Fibroblast of the conjunctiva (primary cell): ENCODE measurements around the gene WWOX.

Source experiments
- DNase-seq: peaks from one replicate; pipeline ENCODE4 v3.0.0-alpha.2; 2010; ENCODE audit warnings: low read depth

The WWOX gene

GRCh38 chr16:78538919-78539318 is 439.5 kb downstream of the WWOX start:
- DNase-seq: no peak

GRCh38 chr16:78542419-78542818 is 443.0 kb downstream of the WWOX start:
- DNase-seq: no peak

DNA sequence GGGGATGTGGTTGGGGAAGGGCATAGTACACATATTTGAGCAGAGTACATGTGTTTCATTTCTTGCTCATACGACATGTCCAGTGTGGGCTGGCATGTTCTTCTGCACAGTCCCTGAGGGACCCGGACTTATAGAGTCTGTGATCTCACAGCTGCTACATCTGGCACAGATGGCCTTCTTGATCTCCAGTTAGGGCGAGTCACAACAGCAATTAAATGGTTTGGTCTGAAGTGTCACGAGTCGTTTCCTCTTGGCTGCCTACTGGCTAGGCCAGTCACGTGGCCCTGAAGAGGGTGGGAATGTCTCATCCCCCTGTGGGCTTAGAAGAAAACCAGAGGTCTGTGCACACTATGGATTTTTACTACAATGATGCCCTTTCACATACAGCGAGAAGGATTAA is 443.6 kb downstream of the WWOX start:
- no peak for DNase-seq

- no peak for DNase-seq
These were observed 449.9 kb downstream of the WWOX start for GRCh38 chr16:78549366-78549765.

DNA sequence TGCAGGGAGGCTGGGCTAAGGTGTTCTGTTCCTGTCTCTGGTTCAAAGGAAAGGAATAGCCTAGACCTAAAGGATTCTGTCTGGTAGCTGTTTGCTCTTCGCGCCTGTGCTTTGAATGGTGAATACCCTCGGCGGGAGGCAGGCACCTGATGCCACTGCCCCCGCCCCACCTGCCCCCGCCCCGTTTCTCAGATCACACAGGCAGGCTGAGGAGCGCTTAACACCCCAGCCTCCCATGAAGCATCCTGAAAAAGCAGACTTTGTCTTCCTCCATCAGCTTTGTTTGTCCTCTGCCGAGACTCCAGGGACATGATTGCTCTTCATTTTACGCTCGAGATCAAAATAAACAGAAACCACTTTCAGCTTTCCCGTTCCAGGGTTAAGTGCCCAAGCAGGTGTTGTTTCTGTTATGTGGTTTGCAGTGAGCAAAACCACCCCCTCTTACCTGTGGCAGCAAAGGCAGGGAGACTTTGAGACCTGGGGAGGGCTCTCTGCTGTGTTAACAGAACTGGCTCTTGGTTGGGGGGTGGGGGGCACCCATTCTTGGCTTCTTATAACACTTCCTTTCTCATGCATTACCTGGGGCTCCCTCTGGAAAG is 452.1 kb downstream of the WWOX start:
- no peak for DNase-seq

DNA sequence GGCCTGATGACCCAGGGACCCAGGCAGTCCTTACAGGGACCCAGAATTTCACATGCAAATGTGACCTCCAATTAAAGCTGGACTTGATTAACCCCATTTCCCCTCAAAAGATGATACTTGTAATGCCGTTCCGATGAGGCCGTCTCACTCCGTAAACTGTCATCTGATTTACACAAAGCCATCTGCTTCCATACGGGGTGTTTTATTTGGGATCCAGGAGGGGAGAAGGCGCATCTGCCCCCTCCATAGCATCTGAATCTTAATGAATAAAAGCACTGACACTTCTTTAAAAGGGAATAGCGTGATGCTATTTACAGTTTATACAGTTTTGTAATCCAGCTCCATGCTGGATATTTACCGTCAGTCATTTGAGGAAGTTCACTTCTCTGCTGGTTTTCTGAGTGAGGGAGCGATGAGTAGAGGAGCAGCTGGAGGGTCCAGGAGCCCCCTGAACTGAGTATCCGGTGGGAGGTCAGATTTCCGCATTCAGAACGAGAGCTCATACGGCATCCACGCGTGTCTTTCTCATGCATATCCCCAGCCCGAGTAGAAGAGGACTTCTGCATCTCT is 452.7 kb downstream of the WWOX start:
- no peak for DNase-seq

GRCh38 chr16:78552716-78553115 is 453.3 kb downstream of the WWOX start:
- DNase-seq: no peak

- no peak for DNase-seq
These were observed 454.0 kb downstream of the WWOX start for GRCh38 chr16:78553268-78554039.

- DNase-seq: no peak
These were observed 457.0 kb downstream of the WWOX start for GRCh38 chr16:78556421-78556820.

DNA sequence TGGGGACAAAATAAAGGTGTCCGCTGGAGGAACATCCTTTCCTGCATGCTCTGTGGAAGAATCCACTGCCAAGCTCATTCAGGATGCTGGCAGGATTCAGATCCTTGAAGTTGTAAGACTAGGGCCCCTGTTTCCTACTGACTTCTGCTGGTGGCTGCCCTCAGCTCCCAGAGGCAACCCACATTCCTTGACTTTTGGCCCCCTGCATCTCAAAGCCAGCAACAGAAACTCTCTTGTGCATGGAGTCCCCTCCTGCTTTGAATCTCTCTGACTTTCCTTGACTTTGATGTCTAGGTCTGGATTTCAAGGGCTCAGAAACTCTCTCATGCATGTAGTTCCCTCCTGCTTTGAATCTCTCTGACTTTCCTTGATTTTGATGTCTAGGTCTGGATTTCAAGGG is 461.5 kb downstream of the WWOX start:
- no peak for DNase-seq

- no peak for DNase-seq
These were observed 462.7 kb downstream of the WWOX start for GRCh38 chr16:78562111-78562510.

- DNase-seq: no peak
These were observed 463.2 kb downstream of the WWOX start for GRCh38 chr16:78562650-78563049.

DNA sequence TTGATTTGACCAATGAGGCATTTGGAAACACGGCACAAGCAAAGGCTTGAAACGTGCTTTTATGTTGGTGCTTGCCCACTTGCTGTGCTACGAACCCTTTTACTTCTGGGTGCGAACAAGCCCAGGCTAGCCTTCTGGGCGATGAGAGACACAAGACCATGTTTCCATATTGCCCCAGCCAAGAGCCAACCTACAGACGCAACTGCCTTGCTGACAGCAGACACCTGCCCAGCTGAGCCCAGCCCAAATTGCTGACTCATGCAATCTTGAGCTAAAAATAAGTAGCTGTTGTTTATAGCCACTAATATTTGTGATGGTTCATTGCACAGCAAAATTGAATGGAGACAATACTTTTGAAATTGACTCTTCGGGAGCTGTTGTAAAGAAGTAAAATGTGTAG is 464.5 kb downstream of the WWOX start:
- DNase-seq: no peak

DNA sequence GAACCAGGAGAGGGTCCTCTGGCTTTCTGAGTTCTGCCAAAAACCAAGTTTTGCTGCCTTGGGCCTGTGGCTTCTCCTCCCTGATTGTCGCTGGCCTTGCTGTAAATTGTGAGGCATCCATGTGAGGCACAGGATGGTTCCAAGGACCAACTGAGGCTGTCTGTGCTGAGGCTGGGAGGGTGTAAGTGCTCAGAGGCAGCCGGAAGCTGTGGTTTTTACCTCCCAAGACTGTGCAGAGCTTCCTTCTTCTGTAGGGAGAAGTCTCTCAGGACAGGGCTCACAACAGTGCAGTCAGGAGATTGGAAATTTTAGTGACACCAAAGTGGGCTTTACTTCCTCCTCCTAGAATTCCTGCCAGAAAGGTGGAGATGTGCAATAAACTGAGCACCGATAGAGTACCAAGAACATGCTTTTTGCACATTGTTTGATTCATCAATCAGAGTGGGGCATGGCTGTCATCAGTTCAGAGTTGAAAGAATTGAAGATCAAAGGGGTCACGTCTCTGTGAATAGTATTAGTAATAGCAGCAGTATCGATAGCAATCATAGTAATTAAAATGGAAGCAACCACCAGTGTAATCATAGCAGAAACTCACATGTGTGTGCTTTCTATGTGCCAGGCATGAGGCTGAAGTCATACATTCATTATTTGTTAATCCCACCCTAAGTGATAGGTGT is 467.1 kb downstream of the WWOX start:
- no peak for DNase-seq

DNA sequence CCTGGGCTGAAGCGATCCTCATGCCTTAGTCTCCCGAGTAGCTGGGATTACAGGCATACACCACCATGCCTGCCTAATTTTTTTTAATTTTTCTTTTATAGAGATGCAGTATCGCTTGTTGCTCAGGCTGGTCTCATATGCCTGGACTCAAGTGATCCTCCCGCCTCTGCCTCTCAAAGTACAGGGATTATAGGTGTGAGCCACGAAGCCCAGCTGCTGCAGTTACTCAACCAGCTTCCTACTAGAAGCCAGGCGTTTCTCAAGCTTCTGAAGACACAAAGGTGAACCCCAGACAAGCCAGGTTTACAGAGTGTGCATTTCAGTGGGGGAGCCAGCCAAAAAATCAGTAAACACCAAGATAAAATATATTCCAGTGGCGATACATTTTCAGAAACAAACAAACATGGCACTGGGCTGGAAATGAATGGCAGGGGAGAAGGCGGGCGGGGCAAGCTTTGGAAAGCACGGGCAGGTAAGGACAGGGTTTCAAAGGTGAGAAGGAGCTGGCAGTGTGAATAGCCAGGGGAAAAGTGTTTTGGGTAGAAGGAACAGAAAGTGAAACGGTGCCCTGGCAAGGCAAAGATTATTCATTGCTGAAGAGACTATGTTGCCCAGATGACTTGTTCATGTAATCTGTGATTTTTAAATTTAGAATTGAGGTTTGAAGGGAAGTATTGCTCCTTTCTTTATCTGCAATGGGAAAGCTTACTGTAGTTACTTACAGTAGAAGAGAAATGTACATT is 471.1 kb downstream of the WWOX start:
- no peak for DNase-seq

DNA sequence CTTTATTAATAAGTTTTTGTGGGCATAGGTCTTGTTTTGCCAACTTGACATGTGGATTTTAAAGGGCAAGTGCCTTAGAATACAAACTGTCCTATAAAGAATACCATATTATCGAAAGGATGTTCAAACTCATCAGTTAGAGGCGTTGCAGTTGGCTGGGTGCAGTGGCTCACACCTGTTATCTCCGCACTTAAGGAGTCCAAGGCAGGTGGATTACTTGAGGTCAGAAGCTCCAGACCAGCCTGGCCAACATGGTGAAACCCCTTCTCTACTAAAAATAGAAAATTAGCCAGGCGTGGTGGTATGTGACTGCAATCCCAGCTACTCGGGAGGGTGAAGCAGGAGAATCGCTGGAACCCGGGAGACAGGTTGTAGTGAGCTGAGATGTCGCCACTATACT is 472.0 kb downstream of the WWOX start:
- no peak for DNase-seq

GRCh38 chr16:78571898-78572358 is 472.5 kb downstream of the WWOX start:
- no peak for DNase-seq

DNA sequence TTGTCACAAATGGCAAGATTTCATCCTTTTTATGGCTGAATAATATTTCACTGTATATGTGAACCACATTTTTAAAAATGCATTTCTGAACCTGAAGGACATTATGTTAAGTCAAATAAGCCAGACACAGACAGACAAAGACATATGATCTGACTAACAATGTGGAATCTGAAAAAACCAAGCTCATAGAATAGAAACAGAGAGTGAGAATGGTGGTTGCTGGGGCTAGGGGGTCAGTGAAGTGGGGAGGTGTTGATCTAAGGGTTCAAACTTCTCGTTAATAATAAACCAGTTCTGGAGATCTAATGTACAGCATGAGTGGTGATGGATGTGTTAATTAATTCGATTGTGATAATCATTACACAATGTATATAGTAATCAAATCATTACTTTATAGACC is 475.1 kb downstream of the WWOX start:
- no peak for DNase-seq

DNA sequence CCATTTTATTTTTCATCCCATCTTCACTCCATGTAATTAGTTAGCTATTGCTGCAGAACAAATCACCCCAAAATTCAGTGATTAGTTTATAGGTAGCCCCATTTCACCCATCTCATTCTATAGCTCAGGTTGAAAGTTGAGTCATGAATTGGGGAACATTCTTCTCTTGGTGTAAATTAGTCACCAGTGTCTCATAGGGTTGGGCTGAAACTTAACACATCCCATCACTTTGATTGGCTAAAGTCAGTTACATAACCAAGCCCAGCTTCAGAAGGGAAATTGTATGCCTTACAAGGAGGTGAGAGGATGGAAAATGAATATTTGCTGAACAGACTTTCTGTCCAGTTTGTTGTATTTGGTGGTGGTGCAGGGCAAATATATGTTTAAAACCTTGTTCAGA is 477.5 kb downstream of the WWOX start:
- no peak for DNase-seq

DNA sequence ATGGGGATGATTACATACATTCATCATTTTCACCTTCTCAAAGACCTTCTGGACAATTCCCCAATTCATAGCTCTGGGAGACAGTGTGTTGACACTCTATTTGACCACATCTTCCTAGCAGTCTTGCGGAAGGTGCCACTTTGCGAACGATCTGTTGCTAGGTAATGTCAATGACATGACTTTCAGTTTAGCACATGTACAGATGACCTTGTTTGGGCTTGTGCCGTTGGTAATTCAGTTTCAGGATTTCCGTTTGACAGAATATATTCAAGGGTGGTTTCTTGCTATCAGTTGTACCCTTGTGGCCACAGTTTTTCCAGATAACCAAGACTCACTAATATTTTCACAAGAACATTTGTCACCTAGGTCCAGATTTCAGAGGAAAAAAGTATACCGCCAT is 478.2 kb downstream of the WWOX start:
- no peak for DNase-seq

DNA sequence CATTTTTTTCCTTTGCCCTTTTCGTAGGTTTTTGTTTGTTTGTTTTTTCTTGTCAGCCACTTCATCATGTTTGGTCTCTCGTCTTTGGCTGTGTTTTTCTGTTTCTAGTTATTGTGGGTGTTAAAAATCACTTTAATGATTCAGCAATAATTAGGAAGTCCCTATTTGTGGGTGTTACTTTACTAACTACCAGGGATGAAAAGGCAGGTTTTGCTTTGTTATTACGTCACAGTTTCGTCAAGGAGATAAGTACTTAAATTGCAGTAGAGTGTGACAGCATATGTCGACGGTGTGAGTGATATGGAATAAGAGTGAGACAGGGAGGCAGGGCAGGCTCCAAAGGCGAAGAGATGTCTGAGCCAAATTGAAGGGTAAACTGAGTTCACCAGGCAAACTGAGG is 479.6 kb downstream of the WWOX start:
- no peak for DNase-seq

DNA sequence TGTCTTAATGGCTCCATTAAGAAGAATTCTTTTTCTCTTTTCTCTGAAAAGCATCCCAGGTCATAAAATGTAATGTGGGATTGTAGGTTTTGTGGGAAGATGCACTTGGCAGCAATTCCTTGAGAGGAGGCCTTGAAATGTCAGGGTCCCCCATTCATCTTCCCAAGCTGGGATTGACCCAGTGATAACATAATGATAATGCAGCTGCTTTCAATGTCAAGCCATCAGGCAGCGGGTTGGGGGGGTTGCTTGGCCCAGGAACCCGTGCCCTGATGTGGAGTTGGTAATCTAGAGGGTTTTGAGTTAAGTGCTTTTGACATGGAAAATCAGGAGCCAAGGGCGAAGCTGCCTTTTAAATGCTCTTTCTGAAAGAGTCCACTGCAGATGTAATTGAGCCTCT is 484.0 kb downstream of the WWOX start:
- no peak for DNase-seq
